NCI-H1417 treated with DMSO at 0.1 percent for 48 hours (cell line): Measurements from ENCODE around the gene ALCAM.
"Not testable (repeated sequence)": the region's sequence is repeated elsewhere in the genome, so short reads cannot be mapped to it uniquely, and the experiment has no call there.

Experiments
- DNase-seq: peaks from one replicate; lab custom pipeline; 2025; lab: John Stamatoyannopoulos, UW

Gene ALCAM

GRCh38 chr3:105388176-105388575 is 21.5 kb downstream of the ALCAM start:
- no peak for DNase-seq

GRCh38 chr3:105389759-105390158 is 23.1 kb downstream of the ALCAM start:
- not testable (repeated sequence) for DNase-seq

- not testable (repeated sequence) for DNase-seq
Observed at GRCh38 chr3:105392598-105392997, 25.9 kb downstream of the ALCAM start.

GRCh38 chr3:105394177-105394576 is 27.5 kb downstream of the ALCAM start:
- no peak for DNase-seq

GRCh38 chr3:105397974-105398373 is 31.3 kb downstream of the ALCAM start:
- no peak for DNase-seq

GRCh38 chr3:105398437-105398836 is 31.7 kb downstream of the ALCAM start:
- no peak for DNase-seq

GRCh38 chr3:105399062-105399461 is 32.4 kb downstream of the ALCAM start:
- DNase-seq, result no peak

- DNase-seq, result no peak
Observed at GRCh38 chr3:105399611-105400010, 32.9 kb downstream of the ALCAM start.

- no peak for DNase-seq
Observed at GRCh38 chr3:105401254-105401653, 34.5 kb downstream of the ALCAM start.

GRCh38 chr3:105401691-105402149 is 35.0 kb downstream of the ALCAM start:
- no peak for DNase-seq

GRCh38 chr3:105402287-105402801 is 35.6 kb downstream of the ALCAM start:
- DNase-seq, result no peak

GRCh38 chr3:105403034-105403433 is 36.3 kb downstream of the ALCAM start:
- DNase-seq, result not testable (repeated sequence)

GRCh38 chr3:105406268-105406667 is 39.6 kb downstream of the ALCAM start:
- DNase-seq, result no peak

- DNase-seq, result no peak
Observed at GRCh38 chr3:105409364-105409763, 42.7 kb downstream of the ALCAM start.

GRCh38 chr3:105413343-105413887 is 46.7 kb downstream of the ALCAM start:
- no peak for DNase-seq

- DNase-seq, result no peak
Observed at GRCh38 chr3:105414841-105415240, 48.1 kb downstream of the ALCAM start.

GRCh38 chr3:105415951-105416350 is 49.2 kb downstream of the ALCAM start:
- DNase-seq, result no peak

- DNase-seq, result no peak
Observed at GRCh38 chr3:105417525-105418289, 51.0 kb downstream of the ALCAM start.

GRCh38 chr3:105422645-105423044 is 55.9 kb downstream of the ALCAM start:
- no peak for DNase-seq

GRCh38 chr3:105423397-105423796 is 56.7 kb downstream of the ALCAM start:
- DNase-seq, result no peak

GRCh38 chr3:105424412-105425152 is 57.9 kb downstream of the ALCAM start:
- no peak for DNase-seq

GRCh38 chr3:105425153-105425502 is 58.4 kb downstream of the ALCAM start:
- DNase-seq, result no peak

GRCh38 chr3:105427332-105427731 is 60.6 kb downstream of the ALCAM start:
- no peak for DNase-seq
